GM12878 (cell line): ENCODE data around the gene CTSW. TPM values are rescaled to one million over a fixed set of nuclear protein-coding genes. Genes with fewer than 3 reads are reported as not detected.

Source experiments
- EGR1 ChIP-seq, 2 experiments: IDR thresholded peaks; 1 replicate in 1 of 2; 2 replicates in 1 of 2; pipeline ENCODE4 v1.6.1; 2011 to 2012; ENCODE audit warnings: low read depth in 2 of 2, low read length in 2 of 2, borderline replicate concordance in 1 of 2, mild to moderate bottlenecking in 1 of 2, moderate library complexity in 1 of 2
- EP300 ChIP-seq, 2 experiments: fragments of 150-350 bp in 1 of 2; IDR thresholded peaks; 2 replicates each; pipeline ENCODE4 v1.6.1; 2011 to 2012; ENCODE audit warnings: low read depth in 2 of 2, low read length in 2 of 2, borderline replicate concordance in 1 of 2, improper control_type of control experiment in 1 of 2, inconsistent platforms in 1 of 2; ENCODE audit not compliant: control insufficient read depth in 1 of 2
- IKZF1 ChIP-seq: fragments of 450-650 bp; conservative IDR thresholded peaks from 2 replicates; pipeline ENCODE4 v1.6.1; 2017; ENCODE audit warnings: antibody characterized with exemption, mild to moderate bottlenecking
- JUND ChIP-seq: IDR thresholded peaks from 2 replicates; pipeline ENCODE4 v1.6.1; 2012; ENCODE audit warnings: low read depth, mild to moderate bottlenecking, low read length, improper control_type of control experiment, moderate library complexity
- NFIC ChIP-seq: IDR thresholded peaks from 2 replicates; pipeline ENCODE4 v1.6.1; 2012; ENCODE audit warnings: low read depth, mild to moderate bottlenecking, inconsistent platforms, low read length, moderate library complexity
- NR2C1 ChIP-seq: fragments of 450-650 bp; IDR thresholded peaks from 2 replicates; pipeline ENCODE4 v1.6.1; 2017; ENCODE audit warnings: antibody characterized with exemption, mild to moderate bottlenecking, moderate library complexity
- NRF1 ChIP-seq: conservative IDR thresholded peaks from 2 replicates; pipeline ENCODE4 v1.6.1; 2011; ENCODE audit warnings: mild to moderate bottlenecking, low read depth, low read length, improper control_type of control experiment
- POLR2A ChIP-seq: IDR thresholded peaks from 2 replicates; pipeline ENCODE4 v1.6.1; 2011; ENCODE audit warnings: low read depth, mild to moderate bottlenecking, low read length
- RB1 ChIP-seq: fragments of 450-650 bp; formaldehyde crosslinking; IDR thresholded peaks from 2 replicates; pipeline ENCODE4 v1.6.1; 2017; ENCODE audit warnings: mild to moderate bottlenecking, borderline replicate concordance
- SMARCA5 ChIP-seq: fragments of 450-650 bp; IDR thresholded peaks from 2 replicates; pipeline ENCODE4 v1.6.1; 2017; ENCODE audit warnings: mild to moderate bottlenecking
- SRF ChIP-seq, 2 experiments: IDR thresholded peaks; 2 replicates each; pipeline ENCODE4 v1.6.1; 2011; ENCODE audit warnings: low read depth in 2 of 2, low read length in 2 of 2, mild to moderate bottlenecking in 1 of 2, moderate library complexity in 1 of 2
- SUZ12 ChIP-seq: fragments of 200-600 bp; sonication (generic); IDR thresholded peaks from one replicate; pipeline ENCODE4 v1.6.1; 2018; ENCODE audit warnings: antibody characterized with exemption, mild to moderate bottlenecking; ENCODE audit not compliant: unreplicated experiment
- polyA plus RNA-seq, 11 experiments: library from polyadenylated mRNA; depleted of rRNA in 4 of 11; unstranded in 6 of 11; stranded (reverse) in 5 of 11; fragments of >200 nt; fragmentation: Nextera tagmentation in 4 of 11; fragmentation: Illumina TruSeq in 1 of 11; extraction: Ambion mirVana in 4 of 11; extraction: Trizol in 1 of 11; gene quantifications; 1 replicate in 1 of 11; 2 replicates in 10 of 11; pipeline versions ENCODE4 v1.2.1 to v1.2.3, GENCODE V29; 2011 to 2016; ENCODE audit warnings: inconsistent platforms in 2 of 11, missing spikeins in 2 of 11, low read depth in 1 of 11
- total RNA-seq, 4 experiments: library from RNA; depleted of rRNA in 3 of 4; stranded (reverse); fragments of >200 nt in 3 of 4; fragmentation: Illumina TruSeq in 1 of 4; extraction: Trizol in 1 of 4; gene quantifications; 2 replicates each; pipeline versions ENCODE4 v1.2.1 to v1.2.3, GENCODE V29; 2013 to 2021
- TF ChIP-seq, protein P1 (sequence below): IDR thresholded peaks from 2 replicates; pipeline ENCODE4 v1.6.1; 2011; ENCODE audit warnings: borderline replicate concordance, low read depth, mild to moderate bottlenecking, moderate library complexity, mixed read lengths, low read length; ENCODE audit not compliant: insufficient read depth; ENCODE audit errors: extremely low read length
- TF ChIP-seq, protein P2 (sequence below): fragments of 450-650 bp; IDR thresholded peaks from 2 replicates; pipeline ENCODE4 v1.6.1; 2017; ENCODE audit warnings: low read depth, mild to moderate bottlenecking, moderate library complexity
- TF ChIP-seq, protein P3 (sequence below): fragments of 450-650 bp; IDR thresholded peaks from 2 replicates; pipeline ENCODE4 v1.6.1; 2018; ENCODE audit warnings: borderline replicate concordance, mild to moderate bottlenecking; ENCODE audit not compliant: partially characterized antibody
- TF ChIP-seq, protein P4 (sequence below): IDR thresholded peaks from 2 replicates; pipeline ENCODE4 v1.6.1; 2012; ENCODE audit warnings: low read depth, low read length, improper control_type of control experiment

Gene CTSW
- total and polyA plus RNA-seq, 10 of the 15 experiments (the other 5 are each of a cell fraction or from before 2014, with no cell fraction given), result 0.53 to 12.0 (median 1.7) TPM

DNA sequence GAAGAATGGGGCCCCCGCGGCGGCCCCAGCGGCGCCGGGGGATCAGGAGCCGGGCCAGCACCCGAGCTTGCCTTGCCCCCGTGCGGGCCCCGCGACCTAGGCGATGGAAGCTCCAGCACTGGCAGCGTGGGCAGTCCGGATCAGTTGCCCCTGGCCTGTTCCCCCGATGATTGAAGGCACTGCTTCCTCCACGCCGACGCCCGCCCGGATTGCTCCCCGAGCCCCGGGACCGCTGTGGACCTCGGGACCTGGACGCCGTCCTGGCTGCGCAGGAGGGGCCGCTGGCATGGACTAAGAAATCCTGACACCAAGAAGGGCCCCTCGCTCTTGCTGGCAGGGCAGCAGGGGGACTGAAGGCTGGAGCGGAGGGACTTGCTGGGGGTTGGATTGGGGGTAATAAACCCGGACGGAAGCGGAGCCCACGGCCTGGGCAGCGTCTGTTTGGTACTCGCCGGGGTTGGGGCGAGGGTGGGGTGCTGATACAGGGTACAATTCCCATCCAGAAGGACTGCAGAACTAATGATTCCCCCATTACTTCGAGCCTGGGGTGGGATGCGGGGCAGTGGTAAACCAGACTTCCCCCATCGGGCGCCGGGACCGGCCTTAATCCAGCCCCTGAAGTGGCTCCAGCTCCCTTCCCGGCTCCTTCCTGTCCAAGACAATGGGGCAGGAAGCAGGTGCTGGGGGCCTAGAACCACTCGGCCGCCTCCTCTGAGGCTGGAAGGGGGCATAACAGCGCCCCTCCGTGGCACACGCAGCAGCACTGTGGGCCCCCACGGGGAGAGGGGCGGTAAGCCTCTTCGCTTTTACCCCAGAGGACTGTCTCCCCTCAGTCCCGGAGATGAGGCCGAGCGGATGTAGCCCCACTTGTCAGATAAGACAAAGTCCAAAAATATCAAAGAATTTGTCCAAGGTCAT lies 11.8 kb downstream of the CTSW start (continued):
- TF ChIP-seq EP300 (IDR thresholded peaks at IDR 0.05; ENCODE audit: borderline replicate concordance in 1 of 2, control insufficient read depth in 1 of 2, low read depth in 2 of 2, low read length in 2 of 2), result no peak
- no peak for TF ChIP-seq EGR1 (IDR thresholded peaks at IDR 0.05; ENCODE audit: borderline replicate concordance in 1 of 2, low read depth in 2 of 2, low read length in 2 of 2)
- peak; percentile 64 for TF ChIP-seq IKZF1
- TF ChIP-seq, protein P1, sequence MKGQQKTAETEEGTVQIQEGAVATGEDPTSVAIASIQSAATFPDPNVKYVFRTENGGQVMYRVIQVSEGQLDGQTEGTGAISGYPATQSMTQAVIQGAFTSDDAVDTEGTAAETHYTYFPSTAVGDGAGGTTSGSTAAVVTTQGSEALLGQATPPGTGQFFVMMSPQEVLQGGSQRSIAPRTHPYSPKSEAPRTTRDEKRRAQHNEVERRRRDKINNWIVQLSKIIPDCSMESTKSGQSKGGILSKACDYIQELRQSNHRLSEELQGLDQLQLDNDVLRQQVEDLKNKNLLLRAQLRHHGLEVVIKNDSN, result no peak
- no peak for TF ChIP-seq NRF1
- peak; percentile 40; the same call in 1 of the 2 replicates for TF ChIP-seq POLR2A
- no peak for TF ChIP-seq SUZ12
- TF ChIP-seq RB1, result no peak
- TF ChIP-seq SMARCA5, result peak; percentile 79; the same call in 1 of the 2 replicates
- TF ChIP-seq, protein P2, sequence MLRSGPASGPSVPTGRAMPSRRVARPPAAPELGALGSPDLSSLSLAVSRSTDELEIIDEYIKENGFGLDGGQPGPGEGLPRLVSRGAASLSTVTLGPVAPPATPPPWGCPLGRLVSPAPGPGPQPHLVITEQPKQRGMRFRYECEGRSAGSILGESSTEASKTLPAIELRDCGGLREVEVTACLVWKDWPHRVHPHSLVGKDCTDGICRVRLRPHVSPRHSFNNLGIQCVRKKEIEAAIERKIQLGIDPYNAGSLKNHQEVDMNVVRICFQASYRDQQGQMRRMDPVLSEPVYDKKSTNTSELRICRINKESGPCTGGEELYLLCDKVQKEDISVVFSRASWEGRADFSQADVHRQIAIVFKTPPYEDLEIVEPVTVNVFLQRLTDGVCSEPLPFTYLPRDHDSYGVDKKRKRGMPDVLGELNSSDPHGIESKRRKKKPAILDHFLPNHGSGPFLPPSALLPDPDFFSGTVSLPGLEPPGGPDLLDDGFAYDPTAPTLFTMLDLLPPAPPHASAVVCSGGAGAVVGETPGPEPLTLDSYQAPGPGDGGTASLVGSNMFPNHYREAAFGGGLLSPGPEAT, result no peak
- TF ChIP-seq NFIC, result no peak
- TF ChIP-seq SRF (IDR thresholded peaks at IDR 0.05; ENCODE audit: low read depth in 2 of 2, low read length in 2 of 2), result no peak
- TF ChIP-seq, protein P3, sequence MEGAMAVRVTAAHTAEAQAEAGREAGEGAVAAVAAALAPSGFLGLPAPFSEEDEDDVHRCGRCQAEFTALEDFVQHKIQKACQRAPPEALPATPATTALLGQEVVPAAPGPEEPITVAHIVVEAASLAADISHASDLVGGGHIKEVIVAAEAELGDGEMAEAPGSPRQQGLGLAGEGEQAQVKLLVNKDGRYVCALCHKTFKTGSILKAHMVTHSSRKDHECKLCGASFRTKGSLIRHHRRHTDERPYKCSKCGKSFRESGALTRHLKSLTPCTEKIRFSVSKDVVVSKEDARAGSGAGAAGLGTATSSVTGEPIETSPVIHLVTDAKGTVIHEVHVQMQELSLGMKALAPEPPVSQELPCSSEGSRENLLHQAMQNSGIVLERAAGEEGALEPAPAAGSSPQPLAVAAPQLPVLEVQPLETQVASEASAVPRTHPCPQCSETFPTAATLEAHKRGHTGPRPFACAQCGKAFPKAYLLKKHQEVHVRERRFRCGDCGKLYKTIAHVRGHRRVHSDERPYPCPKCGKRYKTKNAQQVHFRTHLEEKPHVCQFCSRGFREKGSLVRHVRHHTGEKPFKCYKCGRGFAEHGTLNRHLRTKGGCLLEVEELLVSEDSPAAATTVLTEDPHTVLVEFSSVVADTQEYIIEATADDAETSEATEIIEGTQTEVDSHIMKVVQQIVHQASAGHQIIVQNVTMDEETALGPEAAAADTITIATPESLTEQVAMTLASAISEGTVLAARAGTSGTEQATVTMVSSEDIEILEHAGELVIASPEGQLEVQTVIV, result no peak
- TF ChIP-seq NR2C1, result no peak
- no peak for TF ChIP-seq JUND
- TF ChIP-seq, protein P4, sequence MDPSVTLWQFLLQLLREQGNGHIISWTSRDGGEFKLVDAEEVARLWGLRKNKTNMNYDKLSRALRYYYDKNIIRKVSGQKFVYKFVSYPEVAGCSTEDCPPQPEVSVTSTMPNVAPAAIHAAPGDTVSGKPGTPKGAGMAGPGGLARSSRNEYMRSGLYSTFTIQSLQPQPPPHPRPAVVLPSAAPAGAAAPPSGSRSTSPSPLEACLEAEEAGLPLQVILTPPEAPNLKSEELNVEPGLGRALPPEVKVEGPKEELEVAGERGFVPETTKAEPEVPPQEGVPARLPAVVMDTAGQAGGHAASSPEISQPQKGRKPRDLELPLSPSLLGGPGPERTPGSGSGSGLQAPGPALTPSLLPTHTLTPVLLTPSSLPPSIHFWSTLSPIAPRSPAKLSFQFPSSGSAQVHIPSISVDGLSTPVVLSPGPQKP, result no peak
